ENCODE data around the gene FOXN1.

DNA sequence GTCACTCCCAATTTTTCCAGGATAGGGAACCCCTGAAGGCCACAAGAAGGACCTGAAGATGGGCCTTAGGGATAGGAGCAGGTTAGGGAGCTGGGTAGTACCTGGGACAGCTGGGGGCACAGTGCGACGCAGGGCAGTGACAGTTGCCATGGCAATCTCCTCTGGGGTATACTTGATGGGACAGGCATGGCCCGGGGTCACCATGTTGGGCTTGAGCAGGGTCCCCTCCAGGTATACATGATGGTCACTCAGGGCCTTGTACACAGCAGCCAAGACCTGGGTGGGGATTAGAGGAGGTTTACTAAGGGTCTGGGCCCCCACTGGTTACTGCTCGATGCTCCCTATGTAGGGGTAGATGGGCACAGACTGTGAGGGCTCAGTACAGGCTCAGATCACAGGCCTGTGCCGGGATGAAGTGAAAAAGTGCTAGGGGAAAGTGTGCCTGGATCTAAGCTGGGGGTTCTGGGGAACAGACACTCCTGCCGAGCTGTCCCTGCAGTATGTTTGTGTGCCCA lies 67.9 kb downstream of the FOXN1 start:
- TF ChIP-seq, protein P1, sequence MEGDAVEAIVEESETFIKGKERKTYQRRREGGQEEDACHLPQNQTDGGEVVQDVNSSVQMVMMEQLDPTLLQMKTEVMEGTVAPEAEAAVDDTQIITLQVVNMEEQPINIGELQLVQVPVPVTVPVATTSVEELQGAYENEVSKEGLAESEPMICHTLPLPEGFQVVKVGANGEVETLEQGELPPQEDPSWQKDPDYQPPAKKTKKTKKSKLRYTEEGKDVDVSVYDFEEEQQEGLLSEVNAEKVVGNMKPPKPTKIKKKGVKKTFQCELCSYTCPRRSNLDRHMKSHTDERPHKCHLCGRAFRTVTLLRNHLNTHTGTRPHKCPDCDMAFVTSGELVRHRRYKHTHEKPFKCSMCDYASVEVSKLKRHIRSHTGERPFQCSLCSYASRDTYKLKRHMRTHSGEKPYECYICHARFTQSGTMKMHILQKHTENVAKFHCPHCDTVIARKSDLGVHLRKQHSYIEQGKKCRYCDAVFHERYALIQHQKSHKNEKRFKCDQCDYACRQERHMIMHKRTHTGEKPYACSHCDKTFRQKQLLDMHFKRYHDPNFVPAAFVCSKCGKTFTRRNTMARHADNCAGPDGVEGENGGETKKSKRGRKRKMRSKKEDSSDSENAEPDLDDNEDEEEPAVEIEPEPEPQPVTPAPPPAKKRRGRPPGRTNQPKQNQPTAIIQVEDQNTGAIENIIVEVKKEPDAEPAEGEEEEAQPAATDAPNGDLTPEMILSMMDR (IDR thresholded peaks at IDR 0.05): no peak
- no peak for TF ChIP-seq EP300 (IDR thresholded peaks at IDR 0.05)
